Fibroblast of peridontal ligament (primary cell): ENCODE results near the gene VPREB1.
"Not testable (repeated sequence)": the region's sequence is repeated elsewhere in the genome, so short reads cannot be mapped to it uniquely, and the experiment has no call there.

Source experiments
- DNase-seq: peaks from one replicate; pipeline ENCODE4 v3.0.0-alpha.2; 2010; ENCODE audit errors: extremely low read depth

Gene VPREB1

DNA sequence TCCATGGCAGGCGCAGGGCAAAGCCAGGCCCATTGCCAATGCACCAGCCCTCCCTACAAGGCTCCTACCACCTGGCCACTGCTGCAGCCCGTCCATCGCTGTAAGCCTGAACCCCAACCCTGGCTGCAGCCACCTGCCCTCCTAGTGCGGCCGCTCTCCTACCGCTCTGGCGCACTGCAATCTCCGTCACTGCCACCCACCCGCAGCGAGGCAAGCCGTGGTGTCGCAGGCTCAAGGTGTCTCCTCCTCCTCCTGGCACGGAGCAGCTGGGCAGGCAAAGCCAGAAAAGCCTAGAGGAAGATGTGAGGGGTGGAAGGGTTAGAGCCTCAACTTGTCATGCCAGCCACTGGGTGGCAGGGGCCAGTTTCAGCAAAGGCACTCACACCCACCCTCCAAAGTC is 50.1 kb downstream of the VPREB1 start:
- DNase-seq: not testable (repeated sequence)
